ENCODE results near the gene CRISPLD2. TPM values are rescaled to one million over a fixed set of nuclear protein-coding genes. Genes with fewer than 3 reads are reported as not detected.

CRISPLD2 gene
- total RNA-seq, 1 donor from 2014 or later: 5.8 TPM

- H3K4me3 ChIP-seq (ENCODE audit: low read depth, low read length): no peak overlapping the region
- DNase-seq (ENCODE audit: low read depth): no peak
- no peak for TF ChIP-seq CTCF (conservative IDR thresholded peaks at IDR 0.05; ENCODE audit: low read depth, low read length)
Measured at GRCh38 chr16:84800158-84800978, 19.4 kb upstream of the CRISPLD2 start.

- no peak for DNase-seq (ENCODE audit: low read depth)
Measured at GRCh38 chr16:84803146-84803545, 16.6 kb upstream of the CRISPLD2 start.

GRCh38 chr16:84804326-84804725 lies 15.5 kb upstream of the CRISPLD2 start:
- no peak for DNase-seq (ENCODE audit: low read depth)
- no peak for TF ChIP-seq CTCF (conservative IDR thresholded peaks at IDR 0.05; ENCODE audit: low read depth, low read length)
- H3K4me3 ChIP-seq (ENCODE audit: low read depth, low read length): no peak overlapping the region

More at GRCh38 chr16:84803146-84803545, 16.6 kb upstream of the CRISPLD2 start:
- TF ChIP-seq CTCF (conservative IDR thresholded peaks at IDR 0.05; ENCODE audit: low read depth, low read length): no peak
- no peak overlapping the region for H3K4me3 ChIP-seq (ENCODE audit: low read depth, low read length)

GRCh38 chr16:84806256-84806889 lies 13.4 kb upstream of the CRISPLD2 start:
- TF ChIP-seq CTCF (conservative IDR thresholded peaks at IDR 0.05; ENCODE audit: low read depth, low read length): no peak
- no peak for DNase-seq (ENCODE audit: low read depth)
- no peak overlapping the region for H3K4me3 ChIP-seq (ENCODE audit: low read depth, low read length)

GRCh38 chr16:84806890-84807258 lies 12.9 kb upstream of the CRISPLD2 start:
- TF ChIP-seq CTCF (conservative IDR thresholded peaks at IDR 0.05; ENCODE audit: low read depth, low read length): no peak
- no peak overlapping the region for H3K4me3 ChIP-seq (ENCODE audit: low read depth, low read length)
- DNase-seq (ENCODE audit: low read depth): no peak

- TF ChIP-seq CTCF (conservative IDR thresholded peaks at IDR 0.05; ENCODE audit: low read depth, low read length): no peak
- DNase-seq (ENCODE audit: low read depth): no peak
- H3K4me3 ChIP-seq (ENCODE audit: low read depth, low read length): no peak overlapping the region
Measured at GRCh38 chr16:84807776-84808175, 12.0 kb upstream of the CRISPLD2 start.

Measured in epithelial cell of proximal tubule (primary cell).